ENCODE data around the gene GRWD1. TPM values are rescaled to one million over a fixed set of nuclear protein-coding genes. Genes with fewer than 3 reads are reported as not detected.
"Not testable (repeated sequence)": the region's sequence is repeated elsewhere in the genome, so short reads cannot be mapped to it uniquely, and the experiment has no call there.

GRWD1 gene
- total and polyA plus RNA-seq, 2 donors (not counting 1 experiment from before 2014, with no cell fraction given) = 10.6 to 40.7 TPM

DNA sequence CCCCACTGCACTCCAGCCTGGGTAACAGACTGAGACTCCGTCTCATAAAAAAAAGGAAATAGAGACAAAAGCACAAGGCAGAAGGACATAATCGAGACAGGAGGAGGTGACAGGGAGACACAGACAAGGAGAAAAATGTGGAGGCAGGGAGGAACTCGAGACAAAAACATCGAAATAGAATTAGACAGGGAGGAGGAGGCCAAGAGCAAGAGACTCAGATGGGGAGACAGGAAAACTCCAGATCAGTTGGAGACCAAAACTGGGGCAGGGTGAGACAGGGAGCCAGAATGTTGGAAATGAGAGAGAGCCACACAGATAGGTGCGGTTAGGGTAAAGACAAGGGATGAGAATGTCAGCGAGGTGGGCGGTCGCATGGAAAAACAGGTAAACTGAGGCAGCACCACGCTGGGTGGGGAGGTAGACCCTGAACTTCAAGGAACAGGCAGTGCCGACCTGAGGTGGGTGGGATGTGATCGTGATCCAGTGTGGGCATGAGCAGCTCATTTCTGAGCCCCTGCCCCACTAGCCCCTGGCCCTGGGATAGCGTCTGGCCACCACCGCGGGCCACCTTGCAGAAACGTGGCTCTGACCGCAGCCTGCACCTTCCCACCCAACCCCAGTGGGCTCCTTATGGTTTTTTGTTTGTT is 38.6 kb downstream of the GRWD1 start:
- no peaks in the 10 kb centered on the region for H3K79me2 ChIP-seq (ENCODE audit: control insufficient read depth, insufficient read depth, low read length)
- POLR2A ChIA-PET = no interaction called here
- H3K4me2 ChIP-seq (replicated peaks; ENCODE audit: low read depth, low read length, poor library complexity, severe bottlenecking) = no peak overlapping the region
- H3K27ac Mint-ChIP-seq = no peak overlapping the region
- WGBS (ENCODE audit: insufficient coverage) = 94% methylated on average over 11 of the region's 16 CpGs
- ATAC-seq (ENCODE audit: low read depth) (no peak), DNase-seq (no peak)
- H3K27me3 Mint-ChIP-seq = peaks cover 4% of the 10 kb centered on the region
- H3K36me3 ChIP-seq (replicated peaks in 1 of 2; ENCODE audit: control extremely low read depth in 1 of 2, control insufficient read depth in 1 of 2, extremely low read depth in 1 of 2, insufficient read depth in 2 of 2, low read length in 1 of 2) = no peaks in the 10 kb centered on the region
- no peak overlapping the region for H3K9ac ChIP-seq (ENCODE audit: low read length)
- intact Hi-C loops (cut with micrococcal nuclease) = no loop called here
- no peak overlapping the region for H3K27ac ChIP-seq (ENCODE audit: low read length in 2 of 2)
- H3K4me1 ChIP-seq (ENCODE audit: control insufficient read depth in 2 of 2, insufficient read depth in 2 of 2, low read length in 2 of 2) = peaks cover 4 to 13% of the 10 kb centered on the region in 2 donors
- no peaks in the 10 kb centered on the region for H4K20me1 ChIP-seq (ENCODE audit: control insufficient read depth, insufficient read depth, low read length, poor library complexity, severe bottlenecking)
- peaks cover 0 to 4% (median 0%) of the 10 kb centered on the region in 3 donors for H3K9me3 ChIP-seq (ENCODE audit: control extremely low read depth in 1 of 3, control insufficient read depth in 2 of 3, insufficient read depth in 1 of 3, low read length in 2 of 3)
- no peak overlapping the region for H3K4me3 Mint-ChIP-seq
- no peak overlapping the region for H3K4me3 ChIP-seq (ENCODE audit: control extremely low read depth in 1 of 5, extremely low read depth in 1 of 5, insufficient read depth in 1 of 5, low read depth in 2 of 5, low read length in 4 of 5)
- CTCF ChIA-PET = no interaction called here
- peaks cover 14% of the 10 kb centered on the region for H3K4me1 Mint-ChIP-seq
- no peaks in the 10 kb centered on the region for H3K9me3 Mint-ChIP-seq (ENCODE audit: insufficient read depth)
- TF ChIP-seq, protein P1, sequence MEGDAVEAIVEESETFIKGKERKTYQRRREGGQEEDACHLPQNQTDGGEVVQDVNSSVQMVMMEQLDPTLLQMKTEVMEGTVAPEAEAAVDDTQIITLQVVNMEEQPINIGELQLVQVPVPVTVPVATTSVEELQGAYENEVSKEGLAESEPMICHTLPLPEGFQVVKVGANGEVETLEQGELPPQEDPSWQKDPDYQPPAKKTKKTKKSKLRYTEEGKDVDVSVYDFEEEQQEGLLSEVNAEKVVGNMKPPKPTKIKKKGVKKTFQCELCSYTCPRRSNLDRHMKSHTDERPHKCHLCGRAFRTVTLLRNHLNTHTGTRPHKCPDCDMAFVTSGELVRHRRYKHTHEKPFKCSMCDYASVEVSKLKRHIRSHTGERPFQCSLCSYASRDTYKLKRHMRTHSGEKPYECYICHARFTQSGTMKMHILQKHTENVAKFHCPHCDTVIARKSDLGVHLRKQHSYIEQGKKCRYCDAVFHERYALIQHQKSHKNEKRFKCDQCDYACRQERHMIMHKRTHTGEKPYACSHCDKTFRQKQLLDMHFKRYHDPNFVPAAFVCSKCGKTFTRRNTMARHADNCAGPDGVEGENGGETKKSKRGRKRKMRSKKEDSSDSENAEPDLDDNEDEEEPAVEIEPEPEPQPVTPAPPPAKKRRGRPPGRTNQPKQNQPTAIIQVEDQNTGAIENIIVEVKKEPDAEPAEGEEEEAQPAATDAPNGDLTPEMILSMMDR (IDR thresholded peaks at IDR 0.05) = no peak
- no peak for TF ChIP-seq EZH2 (IDR thresholded peaks at IDR 0.05; ENCODE audit: borderline replicate concordance, insufficient read depth, low read depth, low read length, poor library complexity, severe bottlenecking)
- no peak overlapping the region for H2AFZ ChIP-seq (ENCODE audit: insufficient read depth, low read depth, low read length, poor library complexity, severe bottlenecking)
- no peaks in the 10 kb centered on the region for H3K27me3 ChIP-seq (replicated peaks in 1 of 4; ENCODE audit: control extremely low read depth in 1 of 4, control insufficient read depth in 3 of 4, insufficient read depth in 4 of 4, low read length in 3 of 4)

DNA sequence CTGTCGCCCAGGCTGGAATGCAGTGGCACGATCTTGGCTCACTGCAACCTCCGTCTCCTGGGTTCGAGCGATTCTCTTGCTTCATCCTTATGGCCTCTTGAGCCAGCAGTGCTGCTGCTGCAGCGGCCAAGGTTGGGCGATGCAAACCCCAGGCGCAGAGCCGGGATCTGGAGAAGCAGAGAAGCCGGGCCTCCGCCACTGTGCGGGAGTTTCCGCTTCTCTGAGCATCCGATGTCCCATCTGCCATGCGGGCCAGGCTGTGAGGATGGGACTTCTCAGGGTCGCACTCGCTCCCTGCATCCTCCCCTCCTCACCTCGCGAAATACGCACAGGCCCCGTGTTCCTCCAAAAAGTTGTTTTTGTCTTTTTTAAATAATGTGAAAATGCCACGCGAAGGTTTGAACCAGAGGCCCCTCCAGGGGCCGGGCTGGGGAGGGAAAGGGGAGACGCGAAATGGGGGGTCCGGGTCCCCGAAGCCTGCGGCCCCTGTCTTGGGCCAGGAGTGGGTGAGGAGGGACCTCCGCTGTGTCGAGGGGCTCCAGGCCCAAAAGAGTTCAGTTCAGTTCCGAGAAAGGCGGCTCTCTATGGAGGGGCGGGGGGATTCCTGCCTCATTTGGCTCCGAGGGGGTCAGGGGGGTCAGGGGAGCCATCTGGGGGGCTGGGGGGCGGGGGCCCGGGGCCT is 39.3 kb downstream of the GRWD1 start:
- Histone ChIP-seq H3K9ac (ENCODE audit: low read length) (no peak overlapping the region), H4K20me1 (ENCODE audit: control insufficient read depth, insufficient read depth, low read length, poor library complexity, severe bottlenecking) (no peaks in the 10 kb centered on the region), H3K79me2 (ENCODE audit: control insufficient read depth, insufficient read depth, low read length) (no peaks in the 10 kb centered on the region), H3K4me1 (ENCODE audit: control insufficient read depth in 2 of 2, insufficient read depth in 2 of 2, low read length in 2 of 2) (peaks cover 8 to 20% of the 10 kb centered on the region in 2 donors), H3K4me2 (replicated peaks; ENCODE audit: low read depth, low read length, poor library complexity, severe bottlenecking) (no peak overlapping the region), H2AFZ (ENCODE audit: insufficient read depth, low read depth, low read length, poor library complexity, severe bottlenecking) (no peak overlapping the region), H3K36me3 (replicated peaks in 1 of 2; ENCODE audit: control extremely low read depth in 1 of 2, control insufficient read depth in 1 of 2, extremely low read depth in 1 of 2, insufficient read depth in 2 of 2, low read length in 1 of 2) (no peaks in the 10 kb centered on the region), H3K27ac (ENCODE audit: low read length in 2 of 2) (no peak overlapping the region), H3K27me3 (replicated peaks in 1 of 4; ENCODE audit: control extremely low read depth in 1 of 4, control insufficient read depth in 3 of 4, insufficient read depth in 4 of 4, low read length in 3 of 4) (no peaks in the 10 kb centered on the region), H3K4me3 (ENCODE audit: control extremely low read depth in 1 of 5, extremely low read depth in 1 of 5, insufficient read depth in 1 of 5, low read depth in 2 of 5, low read length in 4 of 5) (no peak overlapping the region), H3K9me3 (ENCODE audit: control extremely low read depth in 1 of 3, control insufficient read depth in 2 of 3, insufficient read depth in 1 of 3, low read length in 2 of 3) (peaks cover 0 to 2% (median 0%) of the 10 kb centered on the region in 3 donors)
- TF ChIP-seq EZH2 (IDR thresholded peaks at IDR 0.05; ENCODE audit: borderline replicate concordance, insufficient read depth, low read depth, low read length, poor library complexity, severe bottlenecking) = no peak
- TF ChIP-seq, protein P1 (IDR thresholded peaks at IDR 0.05) = no peak
- peaks cover 4% of the 10 kb centered on the region for H3K27me3 Mint-ChIP-seq
- intact Hi-C loops (cut with micrococcal nuclease) = no loop called here
- WGBS (ENCODE audit: insufficient coverage) = 96% methylated on average over 20 of the region's 37 CpGs
- no peak overlapping the region for H3K4me3 Mint-ChIP-seq
- ChIA-PET CTCF (no interaction called here), POLR2A (no interaction called here)
- no peaks in the 10 kb centered on the region for H3K9me3 Mint-ChIP-seq (ENCODE audit: insufficient read depth)
- no peak for ATAC-seq (ENCODE audit: low read depth)
- H3K4me1 Mint-ChIP-seq = peaks cover 17% of the 10 kb centered on the region
- DNase-seq = no peak
- no peak overlapping the region for H3K27ac Mint-ChIP-seq

DNA sequence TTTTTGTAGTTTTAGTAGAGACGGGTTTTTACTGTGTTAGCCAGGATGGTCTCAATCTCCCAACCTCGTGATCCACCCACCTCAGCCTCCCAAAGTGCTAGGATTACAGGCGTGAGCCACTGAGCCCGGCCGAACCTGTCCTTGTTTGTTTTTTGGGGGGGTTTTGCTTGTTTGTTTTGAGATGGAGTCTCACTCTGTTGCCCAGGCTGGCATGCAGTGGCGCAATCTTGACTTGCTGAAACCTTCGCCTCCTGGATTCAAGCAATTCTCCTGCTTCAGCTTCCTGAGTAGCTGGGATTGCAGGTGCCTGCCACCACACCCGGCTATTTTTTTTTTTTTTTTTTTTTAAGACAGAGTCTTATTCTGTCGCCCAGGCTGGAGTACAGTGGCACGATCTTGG is 40.9 kb downstream of the GRWD1 start:
- peaks cover 18% of the 10 kb centered on the region for H3K4me1 Mint-ChIP-seq
- H3K36me3 ChIP-seq (replicated peaks in 1 of 2; ENCODE audit: control extremely low read depth in 1 of 2, control insufficient read depth in 1 of 2, extremely low read depth in 1 of 2, insufficient read depth in 2 of 2, low read length in 1 of 2); ATAC-seq (ENCODE audit: low read depth); H3K4me2 ChIP-seq (replicated peaks; ENCODE audit: low read depth, low read length, poor library complexity, severe bottlenecking); H2AFZ ChIP-seq (ENCODE audit: insufficient read depth, low read depth, low read length, poor library complexity, severe bottlenecking); H3K27ac Mint-ChIP-seq; H3K27me3 Mint-ChIP-seq; intact Hi-C loops (cut with micrococcal nuclease); H3K9me3 Mint-ChIP-seq (ENCODE audit: insufficient read depth); H3K9me3 ChIP-seq (ENCODE audit: control extremely low read depth in 1 of 3, control insufficient read depth in 2 of 3, insufficient read depth in 1 of 3, low read length in 2 of 3); H3K4me3 Mint-ChIP-seq; DNase-seq; H3K27ac ChIP-seq (ENCODE audit: low read length in 2 of 2); H3K79me2 ChIP-seq (ENCODE audit: control insufficient read depth, insufficient read depth, low read length); H3K4me3 ChIP-seq (ENCODE audit: control extremely low read depth in 1 of 5, extremely low read depth in 1 of 5, insufficient read depth in 1 of 5, low read depth in 2 of 5, low read length in 4 of 5); H3K9ac ChIP-seq (ENCODE audit: low read length); H4K20me1 ChIP-seq (ENCODE audit: control insufficient read depth, insufficient read depth, low read length, poor library complexity, severe bottlenecking): not testable (repeated sequence)
- H3K4me1 ChIP-seq (ENCODE audit: control insufficient read depth in 2 of 2, insufficient read depth in 2 of 2, low read length in 2 of 2) = peaks cover 18 to 23% of the 10 kb centered on the region in 2 donors
- ChIA-PET POLR2A (interaction anchor here (0.7 kb wide), 1 partner anchor 19 kb away, joined by 9 read pairs; no protein-coding TSS in a partner anchor), CTCF (interaction anchor here (0.6 to 5.5 kb wide), 5 partner anchors 97 to 1217 kb away, joined by 3 to 65 read pairs (median 3); no protein-coding TSS in a partner anchor)
- peaks cover 0 to 10% (median 4%) of the 10 kb centered on the region in 4 experiments for H3K27me3 ChIP-seq (replicated peaks in 1 of 4; ENCODE audit: control extremely low read depth in 1 of 4, control insufficient read depth in 3 of 4, insufficient read depth in 4 of 4, low read length in 3 of 4)
- 83% methylated on average over 2 of the region's 10 CpGs for WGBS (ENCODE audit: insufficient coverage)

All from B cell (primary cell).